GM12801 (cell line): ENCODE measurements around the gene ACTR2.

Experiments
- TF ChIP-seq, protein P1 (sequence below): IDR thresholded peaks from one replicate; pipeline ENCODE4 v1.5.1; 2011; ENCODE audit warnings: control low read depth; ENCODE audit not compliant: insufficient read length; ENCODE audit errors: extremely low read depth

ACTR2 gene

DNA sequence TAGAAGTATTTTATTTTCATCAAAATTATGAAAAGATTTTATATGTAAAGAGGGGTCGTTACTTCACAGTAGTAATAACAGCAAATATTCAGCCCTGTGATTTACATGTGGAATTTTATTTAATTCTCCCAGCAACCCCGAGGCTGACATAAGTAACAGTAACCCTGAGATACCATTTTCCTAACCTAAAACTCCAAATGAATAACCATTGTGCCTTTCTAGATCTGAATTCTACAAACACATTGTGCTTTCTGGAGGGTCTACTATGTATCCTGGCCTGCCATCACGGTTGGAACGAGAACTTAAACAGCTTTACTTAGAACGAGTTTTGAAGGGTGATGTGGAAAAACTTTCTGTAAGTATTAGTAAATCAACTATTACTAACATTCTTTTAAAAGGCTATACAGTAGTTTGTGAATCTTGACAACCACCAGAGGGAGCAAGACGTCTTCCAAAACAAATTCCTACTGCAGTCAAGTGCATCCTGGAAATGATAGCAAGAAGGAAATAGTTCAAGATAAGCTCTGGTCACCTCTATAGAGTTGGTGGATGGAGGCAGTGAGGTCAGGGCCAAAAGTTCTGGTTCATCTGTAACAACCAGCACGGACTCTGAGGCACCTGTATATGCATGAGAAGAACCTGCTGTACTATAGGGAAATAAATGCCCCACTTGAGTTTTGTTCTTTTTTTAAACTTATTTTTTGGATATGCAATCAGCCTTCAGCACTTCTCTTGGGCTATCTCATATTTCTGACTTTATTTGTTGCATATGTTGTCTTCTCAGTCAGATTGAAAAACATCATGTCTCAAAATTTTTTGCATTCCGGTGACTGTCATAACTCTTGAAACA, 37.4 kb downstream of the ACTR2 start:
- TF ChIP-seq, protein P1, sequence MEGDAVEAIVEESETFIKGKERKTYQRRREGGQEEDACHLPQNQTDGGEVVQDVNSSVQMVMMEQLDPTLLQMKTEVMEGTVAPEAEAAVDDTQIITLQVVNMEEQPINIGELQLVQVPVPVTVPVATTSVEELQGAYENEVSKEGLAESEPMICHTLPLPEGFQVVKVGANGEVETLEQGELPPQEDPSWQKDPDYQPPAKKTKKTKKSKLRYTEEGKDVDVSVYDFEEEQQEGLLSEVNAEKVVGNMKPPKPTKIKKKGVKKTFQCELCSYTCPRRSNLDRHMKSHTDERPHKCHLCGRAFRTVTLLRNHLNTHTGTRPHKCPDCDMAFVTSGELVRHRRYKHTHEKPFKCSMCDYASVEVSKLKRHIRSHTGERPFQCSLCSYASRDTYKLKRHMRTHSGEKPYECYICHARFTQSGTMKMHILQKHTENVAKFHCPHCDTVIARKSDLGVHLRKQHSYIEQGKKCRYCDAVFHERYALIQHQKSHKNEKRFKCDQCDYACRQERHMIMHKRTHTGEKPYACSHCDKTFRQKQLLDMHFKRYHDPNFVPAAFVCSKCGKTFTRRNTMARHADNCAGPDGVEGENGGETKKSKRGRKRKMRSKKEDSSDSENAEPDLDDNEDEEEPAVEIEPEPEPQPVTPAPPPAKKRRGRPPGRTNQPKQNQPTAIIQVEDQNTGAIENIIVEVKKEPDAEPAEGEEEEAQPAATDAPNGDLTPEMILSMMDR, result no peak

DNA sequence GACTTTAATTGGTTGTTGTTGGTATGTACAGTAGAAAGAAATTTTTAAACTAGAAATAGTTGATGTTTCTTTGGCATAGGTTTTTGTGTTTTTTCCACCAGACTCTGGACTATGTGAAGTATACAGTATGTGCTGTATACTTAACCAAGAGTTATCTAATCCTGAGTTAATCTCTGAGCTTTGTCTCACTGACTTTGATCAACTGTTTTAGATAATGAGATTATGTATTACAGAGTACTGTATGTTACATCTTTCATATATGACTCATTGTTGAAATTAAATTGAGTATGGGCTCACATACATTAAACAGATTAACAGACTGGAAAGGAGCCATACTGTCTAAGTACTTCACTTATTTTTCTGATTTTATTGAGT, 38.0 kb downstream of the ACTR2 start:
- TF ChIP-seq, protein P1, result no peak

DNA sequence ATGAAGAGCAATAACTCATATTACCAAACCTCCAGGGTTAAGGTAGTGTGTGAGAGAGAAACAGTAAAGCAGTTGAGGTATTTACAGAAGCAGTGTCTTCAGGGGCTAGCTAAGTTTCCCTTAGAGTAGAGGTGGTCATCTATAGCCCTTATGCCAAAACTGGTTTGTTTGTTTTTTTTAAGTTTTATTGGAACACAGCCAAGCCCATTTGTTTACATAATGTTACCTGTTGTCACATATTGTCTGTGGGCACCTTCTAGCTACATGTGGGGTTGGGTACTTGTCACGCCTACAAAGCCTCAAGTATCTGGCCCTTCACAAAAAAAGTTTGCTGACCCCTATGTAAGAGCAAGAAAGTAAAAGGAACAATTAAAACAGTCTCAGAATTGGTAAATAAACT, 39.4 kb downstream of the ACTR2 start:
- TF ChIP-seq, protein P1, result no peak

DNA sequence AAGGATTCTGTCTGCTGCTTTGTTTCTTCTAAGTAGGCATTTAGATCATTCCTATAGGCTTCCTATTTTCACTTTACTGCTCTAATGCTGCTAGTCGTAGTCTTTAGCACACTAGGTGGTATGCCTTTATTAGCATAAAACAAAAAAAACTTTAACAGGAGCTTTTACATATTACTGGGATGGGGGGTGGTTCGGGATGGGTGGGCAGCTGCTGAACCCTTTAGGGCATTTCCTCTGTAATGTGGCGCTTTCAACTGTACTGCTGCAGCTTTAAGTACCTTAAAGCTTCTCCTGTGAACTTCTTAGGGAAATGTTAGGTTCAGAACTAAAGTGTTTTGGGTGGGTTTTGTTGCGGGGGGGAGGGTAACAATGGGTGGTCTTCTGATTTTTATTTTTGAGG, 41.3 kb downstream of the ACTR2 start:
- TF ChIP-seq, protein P1, result no peak

DNA sequence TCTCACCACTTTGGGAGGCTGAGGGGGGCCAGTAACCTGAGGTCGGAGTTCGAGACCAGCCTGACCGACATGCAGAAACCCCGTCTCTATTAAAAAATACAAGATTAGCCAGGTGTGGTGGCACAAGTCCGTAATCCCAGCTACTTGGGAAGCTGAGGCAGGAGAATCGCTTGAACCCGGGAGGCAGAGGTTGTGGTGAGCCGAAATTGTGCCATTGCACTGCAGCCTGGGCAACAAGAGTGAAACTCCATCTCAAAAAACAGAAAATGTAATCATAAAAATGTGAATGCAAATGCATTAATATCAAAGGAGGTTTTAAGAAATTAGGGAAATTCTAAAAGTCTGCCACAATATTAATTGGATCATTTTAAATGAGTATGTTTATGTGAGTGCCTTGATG, 45.7 kb downstream of the ACTR2 start:
- TF ChIP-seq, protein P1, result no peak

DNA sequence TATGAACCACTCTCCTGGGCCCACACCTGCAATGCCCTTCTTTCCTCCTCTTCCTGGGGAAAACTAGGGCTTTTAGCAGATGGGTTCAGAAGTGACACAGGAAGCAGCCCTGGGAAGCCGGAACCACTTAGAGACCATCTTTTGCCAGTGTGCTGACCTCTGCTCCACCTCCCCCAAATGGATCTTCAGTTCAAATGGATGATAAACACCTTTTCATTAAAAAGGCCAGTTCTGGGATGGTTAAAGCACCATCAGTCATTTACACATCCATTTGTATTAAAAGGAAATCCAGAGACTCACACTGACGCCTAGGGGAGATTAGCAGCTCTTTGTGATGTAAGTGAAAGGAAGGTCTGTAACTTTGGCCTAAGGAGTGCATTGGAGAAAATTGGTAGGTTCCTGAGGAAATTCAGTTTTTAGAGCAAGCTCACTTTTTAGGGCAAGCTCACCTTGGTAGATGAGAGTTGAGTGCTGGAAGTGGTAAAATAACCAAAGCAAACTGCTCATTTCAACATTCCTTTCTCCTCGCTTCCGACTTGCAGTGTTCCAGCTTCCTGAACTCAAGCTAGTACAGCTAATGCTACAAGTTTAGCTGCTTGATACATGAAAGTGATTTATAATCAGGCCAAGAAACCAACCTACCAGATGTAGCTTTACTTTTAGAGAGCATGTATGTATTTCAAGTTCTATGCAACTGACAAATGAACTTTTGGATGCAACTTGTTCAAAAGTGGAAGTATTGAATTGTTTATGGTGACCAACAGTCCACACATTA, 47.7 kb downstream of the ACTR2 start:
- TF ChIP-seq, protein P1, result no peak

DNA sequence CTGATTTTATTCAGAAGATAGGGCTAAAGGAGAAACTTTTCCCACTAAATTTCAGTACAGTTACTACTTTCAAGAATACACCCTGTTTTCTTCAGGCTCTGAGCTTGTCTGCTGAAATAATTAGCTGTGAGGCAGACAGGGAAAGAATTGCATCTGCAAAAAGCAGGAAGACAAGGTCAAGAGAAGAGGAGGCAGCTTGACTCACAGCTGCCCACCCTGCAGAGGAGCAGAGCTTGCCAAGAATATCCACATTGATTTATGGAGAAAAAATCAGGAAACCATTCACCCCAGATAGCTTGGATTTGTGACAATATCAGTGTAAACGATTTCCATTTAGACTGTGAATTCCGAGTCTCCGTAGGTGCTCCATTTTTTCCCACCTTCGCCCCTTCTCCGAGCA, 49.0 kb downstream of the ACTR2 start:
- TF ChIP-seq, protein P1, result no peak
